ENCODE data around the gene ADSL.

Gene ADSL

GRCh38 chr22:40387746-40388145 is 41.4 kb downstream of the ADSL start:
- no peaks in the 10 kb centered on the region for H3K27me3 ChIP-seq (replicated peaks; ENCODE audit: control insufficient read depth, insufficient read depth, low read length)
- TF ChIP-seq, protein P1, sequence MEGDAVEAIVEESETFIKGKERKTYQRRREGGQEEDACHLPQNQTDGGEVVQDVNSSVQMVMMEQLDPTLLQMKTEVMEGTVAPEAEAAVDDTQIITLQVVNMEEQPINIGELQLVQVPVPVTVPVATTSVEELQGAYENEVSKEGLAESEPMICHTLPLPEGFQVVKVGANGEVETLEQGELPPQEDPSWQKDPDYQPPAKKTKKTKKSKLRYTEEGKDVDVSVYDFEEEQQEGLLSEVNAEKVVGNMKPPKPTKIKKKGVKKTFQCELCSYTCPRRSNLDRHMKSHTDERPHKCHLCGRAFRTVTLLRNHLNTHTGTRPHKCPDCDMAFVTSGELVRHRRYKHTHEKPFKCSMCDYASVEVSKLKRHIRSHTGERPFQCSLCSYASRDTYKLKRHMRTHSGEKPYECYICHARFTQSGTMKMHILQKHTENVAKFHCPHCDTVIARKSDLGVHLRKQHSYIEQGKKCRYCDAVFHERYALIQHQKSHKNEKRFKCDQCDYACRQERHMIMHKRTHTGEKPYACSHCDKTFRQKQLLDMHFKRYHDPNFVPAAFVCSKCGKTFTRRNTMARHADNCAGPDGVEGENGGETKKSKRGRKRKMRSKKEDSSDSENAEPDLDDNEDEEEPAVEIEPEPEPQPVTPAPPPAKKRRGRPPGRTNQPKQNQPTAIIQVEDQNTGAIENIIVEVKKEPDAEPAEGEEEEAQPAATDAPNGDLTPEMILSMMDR (IDR thresholded peaks at IDR 0.05; ENCODE audit: insufficient read depth, low read length, poor library complexity, severe bottlenecking) = no peak
- no peak overlapping the region for H3K4me3 ChIP-seq (replicated peaks; ENCODE audit: low read depth, low read length)
- no peaks in the 10 kb centered on the region for H3K36me3 ChIP-seq (ENCODE audit: control insufficient read depth, insufficient read depth, low read length)
- no peak for DNase-seq (ENCODE audit: extremely low read depth, insufficient read length)

GRCh38 chr22:40388231-40388630 is 41.9 kb downstream of the ADSL start:
- Histone ChIP-seq H3K27me3 (replicated peaks; ENCODE audit: control insufficient read depth, insufficient read depth, low read length) (no peaks in the 10 kb centered on the region), H3K36me3 (ENCODE audit: control insufficient read depth, insufficient read depth, low read length) (no peaks in the 10 kb centered on the region), H3K4me3 (replicated peaks; ENCODE audit: low read depth, low read length) (no peak overlapping the region)
- no peak for DNase-seq (ENCODE audit: extremely low read depth, insufficient read length)
- TF ChIP-seq, protein P1 (IDR thresholded peaks at IDR 0.05; ENCODE audit: insufficient read depth, low read length, poor library complexity, severe bottlenecking) = no peak

- Histone ChIP-seq H3K4me3 (replicated peaks; ENCODE audit: low read depth, low read length) (no peak overlapping the region), H3K27me3 (replicated peaks; ENCODE audit: control insufficient read depth, insufficient read depth, low read length) (no peaks in the 10 kb centered on the region), H3K36me3 (ENCODE audit: control insufficient read depth, insufficient read depth, low read length) (no peaks in the 10 kb centered on the region)
- TF ChIP-seq, protein P1 (IDR thresholded peaks at IDR 0.05; ENCODE audit: insufficient read depth, low read length, poor library complexity, severe bottlenecking) = no peak
- DNase-seq (ENCODE audit: extremely low read depth, insufficient read length) = no peak
Observed at GRCh38 chr22:40391417-40391816, 45.1 kb downstream of the ADSL start.

GRCh38 chr22:40392618-40393017 is 46.3 kb downstream of the ADSL start:
- Histone ChIP-seq H3K36me3 (ENCODE audit: control insufficient read depth, insufficient read depth, low read length) (no peaks in the 10 kb centered on the region; the same call in 1 of the 2 replicates), H3K4me3 (replicated peaks; ENCODE audit: low read depth, low read length) (no peak overlapping the region), H3K27me3 (replicated peaks; ENCODE audit: control insufficient read depth, insufficient read depth, low read length) (no peaks in the 10 kb centered on the region)
- TF ChIP-seq, protein P1 (IDR thresholded peaks at IDR 0.05; ENCODE audit: insufficient read depth, low read length, poor library complexity, severe bottlenecking) = no peak
- no peak for DNase-seq (ENCODE audit: extremely low read depth, insufficient read length)

- DNase-seq (ENCODE audit: extremely low read depth, insufficient read length) = no peak
- TF ChIP-seq, protein P1 (IDR thresholded peaks at IDR 0.05; ENCODE audit: insufficient read depth, low read length, poor library complexity, severe bottlenecking) = no peak
- Histone ChIP-seq H3K27me3 (replicated peaks; ENCODE audit: control insufficient read depth, insufficient read depth, low read length) (no peaks in the 10 kb centered on the region), H3K4me3 (replicated peaks; ENCODE audit: low read depth, low read length) (no peak overlapping the region), H3K36me3 (ENCODE audit: control insufficient read depth, insufficient read depth, low read length) (no peaks in the 10 kb centered on the region; the same call in 1 of the 2 replicates)
Observed at GRCh38 chr22:40394607-40395006, 48.3 kb downstream of the ADSL start.

GRCh38 chr22:40395607-40396006 is 49.3 kb downstream of the ADSL start:
- Histone ChIP-seq H3K4me3 (replicated peaks; ENCODE audit: low read depth, low read length) (no peak overlapping the region), H3K36me3 (ENCODE audit: control insufficient read depth, insufficient read depth, low read length) (no peaks in the 10 kb centered on the region; the same call in 1 of the 2 replicates), H3K27me3 (replicated peaks; ENCODE audit: control insufficient read depth, insufficient read depth, low read length) (no peaks in the 10 kb centered on the region)
- no peak for DNase-seq (ENCODE audit: extremely low read depth, insufficient read length)
- TF ChIP-seq, protein P1 (IDR thresholded peaks at IDR 0.05; ENCODE audit: insufficient read depth, low read length, poor library complexity, severe bottlenecking) = no peak

All from GM06990 (cell line).